ENCODE data around the gene ZNF302.
"Not testable (repeated sequence)": the region's sequence is repeated elsewhere in the genome, so short reads cannot be mapped to it uniquely, and the experiment has no call there.

ZNF302 gene

DNA sequence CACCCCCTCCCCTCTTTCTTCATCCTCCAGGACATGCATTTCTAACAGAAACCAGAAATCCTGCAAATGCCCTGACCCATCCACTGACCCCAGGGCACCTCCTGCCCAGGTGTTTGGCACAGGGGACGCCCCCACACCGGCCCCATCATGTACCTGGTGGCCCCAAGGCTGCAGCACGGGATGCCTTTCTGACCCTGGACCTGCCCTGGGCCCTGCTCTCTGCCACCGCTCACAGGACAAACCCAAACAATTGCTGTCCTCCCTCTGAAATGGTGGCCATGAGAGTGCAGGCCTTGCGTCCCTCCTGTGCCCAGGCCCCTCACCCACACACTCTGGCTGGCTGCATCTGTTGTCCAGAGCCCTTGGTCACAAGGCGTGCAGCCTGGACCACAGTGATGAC is 12.6 kb upstream of the ZNF302 start:
- DNase-seq (ENCODE audit: low read depth) = no peak
- TF ChIP-seq, protein P1, sequence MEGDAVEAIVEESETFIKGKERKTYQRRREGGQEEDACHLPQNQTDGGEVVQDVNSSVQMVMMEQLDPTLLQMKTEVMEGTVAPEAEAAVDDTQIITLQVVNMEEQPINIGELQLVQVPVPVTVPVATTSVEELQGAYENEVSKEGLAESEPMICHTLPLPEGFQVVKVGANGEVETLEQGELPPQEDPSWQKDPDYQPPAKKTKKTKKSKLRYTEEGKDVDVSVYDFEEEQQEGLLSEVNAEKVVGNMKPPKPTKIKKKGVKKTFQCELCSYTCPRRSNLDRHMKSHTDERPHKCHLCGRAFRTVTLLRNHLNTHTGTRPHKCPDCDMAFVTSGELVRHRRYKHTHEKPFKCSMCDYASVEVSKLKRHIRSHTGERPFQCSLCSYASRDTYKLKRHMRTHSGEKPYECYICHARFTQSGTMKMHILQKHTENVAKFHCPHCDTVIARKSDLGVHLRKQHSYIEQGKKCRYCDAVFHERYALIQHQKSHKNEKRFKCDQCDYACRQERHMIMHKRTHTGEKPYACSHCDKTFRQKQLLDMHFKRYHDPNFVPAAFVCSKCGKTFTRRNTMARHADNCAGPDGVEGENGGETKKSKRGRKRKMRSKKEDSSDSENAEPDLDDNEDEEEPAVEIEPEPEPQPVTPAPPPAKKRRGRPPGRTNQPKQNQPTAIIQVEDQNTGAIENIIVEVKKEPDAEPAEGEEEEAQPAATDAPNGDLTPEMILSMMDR (conservative IDR thresholded peaks at IDR 0.05; ENCODE audit: control insufficient read depth, insufficient read depth, low read depth, low read length) = no peak
- no peak overlapping the region for H3K4me3 ChIP-seq (ENCODE audit: control insufficient read depth, low read depth, low read length)

DNA sequence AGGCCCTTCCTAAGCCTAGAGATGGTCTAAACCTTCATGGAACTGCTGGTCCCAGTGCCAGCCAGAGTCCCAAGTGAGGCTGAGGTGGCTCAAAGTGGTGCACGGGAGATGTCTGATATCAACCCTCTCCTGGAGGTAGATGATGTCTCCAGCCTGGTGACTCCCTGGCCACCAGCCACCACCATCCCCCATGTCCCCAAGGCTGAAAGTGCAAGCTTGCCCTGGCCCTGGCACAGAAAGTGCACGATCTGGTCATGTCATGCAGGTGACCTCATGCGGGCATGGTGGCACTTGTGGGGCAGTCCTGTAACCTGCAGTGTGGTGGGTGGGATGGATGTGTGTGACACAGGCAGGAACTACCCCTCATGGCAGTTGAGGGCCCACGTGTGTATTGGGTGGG is 12.2 kb upstream of the ZNF302 start:
- not testable (repeated sequence) for H3K4me3 ChIP-seq (ENCODE audit: control insufficient read depth, low read depth, low read length); DNase-seq (ENCODE audit: low read depth)

DNA sequence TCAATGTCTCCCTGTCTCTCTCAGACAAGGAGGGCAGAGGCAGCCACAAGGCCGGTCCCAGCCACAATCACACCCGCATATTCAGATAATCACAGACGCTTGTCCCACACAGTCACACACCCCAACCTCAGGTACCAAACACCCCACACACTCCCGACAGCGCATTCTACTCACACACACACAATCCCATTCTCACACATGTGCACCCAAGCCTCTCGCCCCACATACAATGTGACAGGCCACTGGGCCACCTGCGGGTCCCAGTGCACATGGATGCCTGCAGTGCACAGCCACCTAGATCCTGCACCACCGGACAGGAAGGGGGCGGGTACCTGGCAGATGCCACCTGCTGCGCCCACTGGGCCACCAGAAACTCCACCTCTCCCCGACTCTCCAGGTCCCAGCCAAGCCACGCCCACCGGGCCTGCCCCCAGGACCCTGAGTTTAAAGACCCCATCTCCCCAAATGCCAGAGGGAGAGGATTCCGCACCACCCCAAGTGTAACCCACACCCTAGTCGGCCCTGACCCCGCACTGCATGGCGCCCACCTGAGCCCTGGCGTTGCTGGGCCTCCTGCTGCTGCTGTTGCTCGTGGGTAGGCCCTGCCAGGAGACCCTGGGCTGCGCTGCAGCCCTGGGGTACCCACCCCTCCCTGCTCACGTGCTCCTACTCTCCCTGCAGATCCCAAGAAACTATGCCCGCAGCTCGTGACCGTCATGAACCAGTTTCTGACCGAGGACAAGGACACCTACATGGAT is 11.1 kb upstream of the ZNF302 start:
- TF ChIP-seq, protein P1 (conservative IDR thresholded peaks at IDR 0.05; ENCODE audit: control insufficient read depth, insufficient read depth, low read depth, low read length) = no peak
- no peak overlapping the region for H3K4me3 ChIP-seq (ENCODE audit: control insufficient read depth, low read depth, low read length)
- DNase-seq (ENCODE audit: low read depth) = no peak

DNA sequence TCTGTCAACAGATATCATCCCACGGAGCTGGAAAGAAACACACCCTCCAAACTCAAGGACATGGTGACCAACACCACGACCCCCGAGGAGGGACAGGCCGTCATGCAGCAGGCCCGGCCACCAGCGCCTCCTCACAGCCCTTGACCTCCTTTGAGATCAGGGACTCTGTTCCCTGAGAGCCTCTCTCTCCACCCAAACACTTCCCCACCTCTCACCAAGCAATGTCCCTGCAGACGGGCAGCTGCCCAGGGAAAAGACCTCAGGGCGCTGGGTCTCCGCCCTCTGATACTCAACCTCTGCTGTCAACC is 10.6 kb upstream of the ZNF302 start:
- TF ChIP-seq, protein P1 (conservative IDR thresholded peaks at IDR 0.05; ENCODE audit: control insufficient read depth, insufficient read depth, low read depth, low read length) = no peak
- DNase-seq (ENCODE audit: low read depth) = no peak
- H3K4me3 ChIP-seq (ENCODE audit: control insufficient read depth, low read depth, low read length) = no peak overlapping the region

DNA sequence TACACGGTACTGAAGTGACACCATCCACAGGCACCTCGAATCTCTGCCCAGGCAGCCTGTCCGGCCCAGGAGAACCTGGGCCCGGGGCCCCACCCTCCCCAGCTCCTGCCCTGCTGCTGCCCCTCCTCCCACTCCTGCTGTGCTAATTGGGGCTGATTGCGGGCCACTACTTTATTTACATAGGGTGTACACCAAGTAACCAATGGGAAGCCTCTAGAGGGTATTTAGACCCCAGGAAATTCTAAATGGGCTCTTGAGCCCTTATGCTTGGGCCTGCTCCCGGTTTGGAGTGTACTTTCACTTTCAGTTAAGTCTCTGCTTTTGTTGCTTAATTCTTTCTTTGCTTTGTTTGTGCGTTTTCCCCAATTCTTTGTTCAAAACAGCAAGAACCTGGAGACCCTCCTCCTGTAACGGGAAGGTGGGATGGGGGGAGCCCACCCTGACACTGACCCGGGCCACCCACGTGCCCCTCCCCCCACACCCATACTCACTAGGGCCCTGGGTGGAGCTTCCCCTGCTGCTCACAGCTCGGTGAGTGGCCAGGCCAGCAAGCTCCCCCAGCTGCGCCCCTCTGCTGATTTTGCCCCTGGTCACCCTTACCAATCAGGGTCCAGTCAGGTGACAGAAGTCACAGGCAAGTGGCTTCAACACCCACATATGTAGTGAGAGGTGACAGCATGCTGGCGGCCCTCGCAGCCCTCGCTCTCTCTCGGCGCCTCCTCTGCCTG is 10.0 kb upstream of the ZNF302 start:
- peak; percentile 15 for DNase-seq (ENCODE audit: low read depth)
- H3K4me3 ChIP-seq (ENCODE audit: control insufficient read depth, low read depth, low read length) = no peak overlapping the region
- TF ChIP-seq, protein P1 (conservative IDR thresholded peaks at IDR 0.05; ENCODE audit: control insufficient read depth, insufficient read depth, low read depth, low read length) = no peak

DNA sequence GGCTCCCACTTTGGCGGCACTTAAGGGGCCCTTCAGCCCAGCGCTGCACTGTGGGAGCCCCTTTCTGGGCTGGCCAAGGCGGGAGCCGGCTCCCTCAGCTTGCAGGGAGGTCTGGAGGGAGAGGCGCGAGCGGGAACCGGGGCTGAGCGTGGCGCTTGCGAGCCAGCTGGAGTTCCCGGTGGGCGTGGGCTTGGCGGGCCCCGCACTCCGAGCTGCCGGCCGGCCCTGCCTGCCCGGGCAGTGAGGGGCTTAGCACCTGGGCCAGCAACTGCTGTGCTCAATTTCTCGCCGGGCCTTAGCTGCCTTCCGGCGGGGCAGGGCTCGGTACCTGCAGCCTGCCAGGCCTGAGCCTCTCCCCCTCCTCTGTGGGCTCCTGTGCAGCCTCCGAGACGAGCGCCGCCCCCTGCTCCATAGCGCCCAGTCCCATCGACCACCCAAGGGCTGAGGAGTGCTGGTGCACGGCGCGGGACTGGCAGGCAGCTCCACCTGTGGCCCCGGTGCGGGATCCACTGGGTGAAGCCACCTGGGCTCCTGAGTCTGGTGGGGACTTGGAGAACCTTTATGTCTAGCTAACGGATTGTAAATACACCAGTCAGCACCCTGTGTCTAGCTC is 9.3 kb upstream of the ZNF302 start:
- not testable (repeated sequence) for H3K4me3 ChIP-seq (ENCODE audit: control insufficient read depth, low read depth, low read length); DNase-seq (ENCODE audit: low read depth)

DNA sequence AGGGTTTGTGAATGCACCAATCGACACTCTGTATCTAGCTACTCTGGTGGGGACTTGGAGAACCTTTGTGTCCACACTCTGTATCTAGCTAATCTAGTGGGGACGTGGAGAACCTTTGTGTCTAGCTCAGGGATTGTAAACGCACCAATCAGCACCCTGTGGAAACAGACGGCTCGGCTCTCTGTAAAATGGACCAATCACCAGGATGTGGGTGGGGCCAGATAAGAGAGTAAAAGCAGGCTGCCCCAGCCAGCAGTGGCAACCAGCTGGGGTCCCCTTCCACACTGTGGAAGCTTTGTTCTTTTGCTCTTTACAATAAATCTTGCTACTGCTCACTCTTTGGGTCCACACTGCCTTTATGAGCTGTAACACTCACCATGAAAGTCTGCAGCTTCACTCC is 8.8 kb upstream of the ZNF302 start:
- DNase-seq (ENCODE audit: low read depth); H3K4me3 ChIP-seq (ENCODE audit: control insufficient read depth, low read depth, low read length): not testable (repeated sequence)

DNA sequence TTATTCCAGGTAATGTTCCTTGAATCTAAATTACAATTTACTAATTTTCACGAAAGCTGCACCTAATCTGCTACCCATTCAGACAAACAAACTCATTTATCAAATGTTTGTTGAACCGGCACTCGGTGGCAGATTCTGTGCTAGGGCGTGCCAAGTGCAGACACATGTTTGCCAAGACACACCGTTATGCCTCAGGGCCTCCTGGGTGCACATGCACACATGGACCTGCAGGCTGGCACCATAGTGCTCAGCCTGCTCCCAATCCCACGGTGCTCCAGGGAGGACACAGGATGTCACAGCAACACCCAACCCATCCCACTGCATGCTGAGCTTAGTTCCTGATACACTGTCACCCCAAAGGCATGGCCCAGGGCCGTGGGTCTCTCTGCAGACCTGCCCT is 8.2 kb upstream of the ZNF302 start:
- no peak overlapping the region for H3K4me3 ChIP-seq (ENCODE audit: control insufficient read depth, low read depth, low read length)
- TF ChIP-seq, protein P1 (conservative IDR thresholded peaks at IDR 0.05; ENCODE audit: control insufficient read depth, insufficient read depth, low read depth, low read length) = no peak
- DNase-seq (ENCODE audit: low read depth) = no peak
